Measurements from ENCODE around the gene ARHGEF10L. TPM values are rescaled to one million over a fixed set of nuclear protein-coding genes. Genes with fewer than 3 reads are reported as not detected.
"Not testable (repeated sequence)": the region's sequence is repeated elsewhere in the genome, so short reads cannot be mapped to it uniquely, and the experiment has no call there.

The ARHGEF10L gene, protein sequence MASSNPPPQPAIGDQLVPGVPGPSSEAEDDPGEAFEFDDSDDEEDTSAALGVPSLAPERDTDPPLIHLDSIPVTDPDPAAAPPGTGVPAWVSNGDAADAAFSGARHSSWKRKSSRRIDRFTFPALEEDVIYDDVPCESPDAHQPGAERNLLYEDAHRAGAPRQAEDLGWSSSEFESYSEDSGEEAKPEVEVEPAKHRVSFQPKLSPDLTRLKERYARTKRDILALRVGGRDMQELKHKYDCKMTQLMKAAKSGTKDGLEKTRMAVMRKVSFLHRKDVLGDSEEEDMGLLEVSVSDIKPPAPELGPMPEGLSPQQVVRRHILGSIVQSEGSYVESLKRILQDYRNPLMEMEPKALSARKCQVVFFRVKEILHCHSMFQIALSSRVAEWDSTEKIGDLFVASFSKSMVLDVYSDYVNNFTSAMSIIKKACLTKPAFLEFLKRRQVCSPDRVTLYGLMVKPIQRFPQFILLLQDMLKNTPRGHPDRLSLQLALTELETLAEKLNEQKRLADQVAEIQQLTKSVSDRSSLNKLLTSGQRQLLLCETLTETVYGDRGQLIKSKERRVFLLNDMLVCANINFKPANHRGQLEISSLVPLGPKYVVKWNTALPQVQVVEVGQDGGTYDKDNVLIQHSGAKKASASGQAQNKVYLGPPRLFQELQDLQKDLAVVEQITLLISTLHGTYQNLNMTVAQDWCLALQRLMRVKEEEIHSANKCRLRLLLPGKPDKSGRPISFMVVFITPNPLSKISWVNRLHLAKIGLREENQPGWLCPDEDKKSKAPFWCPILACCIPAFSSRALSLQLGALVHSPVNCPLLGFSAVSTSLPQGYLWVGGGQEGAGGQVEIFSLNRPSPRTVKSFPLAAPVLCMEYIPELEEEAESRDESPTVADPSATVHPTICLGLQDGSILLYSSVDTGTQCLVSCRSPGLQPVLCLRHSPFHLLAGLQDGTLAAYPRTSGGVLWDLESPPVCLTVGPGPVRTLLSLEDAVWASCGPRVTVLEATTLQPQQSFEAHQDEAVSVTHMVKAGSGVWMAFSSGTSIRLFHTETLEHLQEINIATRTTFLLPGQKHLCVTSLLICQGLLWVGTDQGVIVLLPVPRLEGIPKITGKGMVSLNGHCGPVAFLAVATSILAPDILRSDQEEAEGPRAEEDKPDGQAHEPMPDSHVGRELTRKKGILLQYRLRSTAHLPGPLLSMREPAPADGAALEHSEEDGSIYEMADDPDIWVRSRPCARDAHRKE (N-terminal part only)
- 31.3 to 33.1 TPM (median 32.6 TPM) in 3 replicates for total RNA-seq

GRCh38 chr1:17539477-17540254 is at the start of gene ARHGEF10L:
Gene ARHGEF10L, plus strand, starts transcription at chr1:17539698. Its CDS starts 40,898 bp downstream, at chr1:17580596.
- Mint-ChIP-seq H3K4me3 (peak within 1 kb of the TSS; percentile 83), H3K27ac (peak within 1 kb of the TSS; percentile 98), H3K9me3 (peaks cover 2% of the 10 kb centered on the region), H3K27me3 (ENCODE audit: low read depth) (no peaks in the 10 kb centered on the region), H3K4me1 (peaks cover 38% of the 10 kb centered on the region), H3K36me3 (peaks cover 2% of the 10 kb centered on the region)
- TF ChIP-seq CTCF (IDR thresholded peaks at IDR 0.05; ENCODE audit: unreplicated experiment) = no peak
- peak in 1 of 2 experiments; percentile 61 for DNase-seq (ENCODE audit: low spot score in 2 of 2, unreplicated experiment in 2 of 2)

DNA sequence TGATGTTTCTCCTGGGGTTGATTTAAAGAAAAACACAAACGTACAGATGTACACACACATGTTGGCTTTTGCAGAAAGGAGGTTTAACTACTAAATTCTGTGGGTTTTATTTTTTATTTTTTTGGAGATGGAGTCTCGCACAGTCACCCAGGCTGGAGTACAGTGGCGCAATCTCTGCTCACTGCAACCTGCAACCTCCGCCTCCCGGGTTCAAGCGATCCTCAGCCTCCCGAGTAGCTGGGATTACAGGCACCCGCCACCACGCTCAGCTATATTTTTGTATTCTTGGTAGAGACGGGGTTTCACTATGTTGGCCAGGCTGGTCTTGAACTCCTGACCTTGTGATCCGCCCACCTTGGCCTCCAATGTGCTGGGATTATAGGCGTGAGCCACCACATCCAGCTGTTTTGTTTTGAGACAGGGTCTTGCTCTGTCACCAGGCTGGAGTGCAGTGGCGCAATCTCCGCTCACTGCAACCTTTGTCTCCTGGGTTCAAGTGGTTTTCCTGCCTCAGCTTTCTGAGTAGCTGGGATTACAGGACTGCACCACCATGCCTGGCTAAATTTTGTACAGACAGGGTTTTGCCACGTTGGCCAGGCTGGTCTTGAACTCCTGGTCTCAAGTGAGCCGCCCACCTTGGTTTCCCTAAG is 49.6 kb upstream of the ARHGEF10L start:
- H3K4me3 Mint-ChIP-seq; H3K4me1 Mint-ChIP-seq; H3K27me3 Mint-ChIP-seq (ENCODE audit: low read depth); H3K27ac Mint-ChIP-seq; DNase-seq (ENCODE audit: low spot score in 2 of 2, unreplicated experiment in 2 of 2); H3K36me3 Mint-ChIP-seq; H3K9me3 Mint-ChIP-seq: not testable (repeated sequence)

- not testable (repeated sequence) for H3K27me3 Mint-ChIP-seq (ENCODE audit: low read depth); H3K27ac Mint-ChIP-seq; H3K4me3 Mint-ChIP-seq; DNase-seq (ENCODE audit: low spot score in 2 of 2, unreplicated experiment in 2 of 2); H3K9me3 Mint-ChIP-seq; H3K4me1 Mint-ChIP-seq; H3K36me3 Mint-ChIP-seq
Observed at GRCh38 chr1:17490667-17491066, 48.8 kb upstream of the ARHGEF10L start.

GRCh38 chr1:17494114-17494729 is 45.3 kb upstream of the ARHGEF10L start:
- Mint-ChIP-seq H3K27ac (no peak overlapping the region), H3K9me3 (peaks cover 18% of the 10 kb centered on the region), H3K4me3 (no peak overlapping the region), H3K36me3 (no peaks in the 10 kb centered on the region), H3K27me3 (ENCODE audit: low read depth) (no peaks in the 10 kb centered on the region), H3K4me1 (peaks cover 4% of the 10 kb centered on the region)
- peak; percentile 69 for TF ChIP-seq CTCF (IDR thresholded peaks at IDR 0.05; ENCODE audit: unreplicated experiment)
- DNase-seq (ENCODE audit: low spot score in 2 of 2, unreplicated experiment in 2 of 2) = peak in 1 of 2 experiments; percentile 71

- TF ChIP-seq CTCF (IDR thresholded peaks at IDR 0.05; ENCODE audit: unreplicated experiment) = no peak
- H3K9me3 Mint-ChIP-seq = peaks cover 18% of the 10 kb centered on the region
- H3K4me1 Mint-ChIP-seq = no peaks in the 10 kb centered on the region
- no peak overlapping the region for H3K27ac Mint-ChIP-seq
- DNase-seq (ENCODE audit: low spot score in 2 of 2, unreplicated experiment in 2 of 2) = no peak
- no peaks in the 10 kb centered on the region for H3K36me3 Mint-ChIP-seq
- no peak overlapping the region for H3K4me3 Mint-ChIP-seq
- no peaks in the 10 kb centered on the region for H3K27me3 Mint-ChIP-seq (ENCODE audit: low read depth)
Observed at GRCh38 chr1:17496419-17496818, 43.1 kb upstream of the ARHGEF10L start.
